ENCODE measurements around the gene TMEM54.

The TMEM54 gene

DNA sequence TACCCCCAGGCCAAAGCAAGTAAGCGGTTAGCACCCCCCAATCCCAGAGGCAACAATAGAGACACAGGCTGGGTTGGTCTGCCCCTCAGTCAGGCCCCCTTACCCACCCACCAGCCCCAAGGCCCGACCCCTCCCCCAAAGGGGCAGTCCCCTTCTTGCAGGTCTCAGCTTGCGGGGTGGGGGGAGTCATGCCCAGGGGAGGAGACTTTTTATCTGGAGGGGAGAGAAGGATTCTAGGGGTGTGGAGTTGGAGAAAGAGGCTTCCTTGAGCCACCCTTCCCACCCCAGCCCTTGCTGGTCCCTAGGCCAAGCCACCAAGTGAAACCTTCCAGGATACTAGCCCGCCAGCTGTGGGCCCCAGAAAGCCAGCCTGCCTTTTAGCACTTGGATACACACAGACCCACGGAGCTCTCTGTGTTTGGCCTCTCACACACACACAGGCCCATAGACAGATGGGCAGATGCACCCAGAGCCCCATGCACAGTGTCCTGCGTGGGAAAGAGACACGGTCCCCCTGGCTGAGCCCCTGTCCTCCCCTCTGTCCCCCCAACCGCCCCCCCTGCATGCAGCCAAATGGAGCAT, 7.1 kb downstream of the TMEM54 start:
- DNase-seq = no peak

DNA sequence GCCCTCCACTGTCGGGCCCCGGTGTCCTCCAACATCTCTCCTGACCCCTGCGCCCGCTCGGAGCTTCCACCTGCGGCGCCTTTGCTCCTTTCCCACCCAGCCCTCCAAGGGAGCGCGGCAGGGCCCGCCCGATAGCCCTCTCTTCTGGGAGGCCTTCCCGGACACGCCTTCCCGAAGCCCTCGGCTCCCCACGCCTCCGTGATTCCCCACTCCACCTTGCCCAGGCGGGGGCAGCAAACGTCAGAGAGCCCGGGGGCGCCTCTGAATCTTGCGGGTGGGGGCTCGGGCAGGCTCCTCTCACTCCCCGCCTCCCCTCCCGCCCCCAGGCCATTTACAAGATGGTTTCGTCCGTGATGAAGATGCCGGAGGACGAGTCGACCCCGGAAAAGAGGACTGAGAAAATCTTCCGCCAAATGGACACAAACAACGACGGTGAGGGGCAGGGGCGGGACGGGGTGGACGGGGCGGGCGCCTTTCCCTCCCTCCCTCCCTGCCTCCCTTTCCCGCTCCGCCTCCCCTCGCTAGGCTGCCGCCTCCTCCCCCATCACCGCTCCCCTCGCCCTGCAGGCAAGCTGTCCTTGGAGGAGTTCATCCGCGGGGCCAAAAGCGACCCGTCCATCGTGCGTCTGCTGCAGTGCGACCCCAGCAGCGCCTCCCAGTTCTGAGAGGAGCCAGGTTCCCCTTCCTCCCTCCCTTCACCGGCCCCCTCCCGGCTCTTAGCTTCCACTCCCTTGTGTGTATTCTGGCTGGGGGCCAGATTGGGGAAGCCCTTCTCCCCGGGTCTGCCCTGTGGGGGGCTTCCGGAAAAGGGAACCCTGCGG, 7.8 kb downstream of the TMEM54 start:
- DNase-seq = peak; percentile 75

DNA sequence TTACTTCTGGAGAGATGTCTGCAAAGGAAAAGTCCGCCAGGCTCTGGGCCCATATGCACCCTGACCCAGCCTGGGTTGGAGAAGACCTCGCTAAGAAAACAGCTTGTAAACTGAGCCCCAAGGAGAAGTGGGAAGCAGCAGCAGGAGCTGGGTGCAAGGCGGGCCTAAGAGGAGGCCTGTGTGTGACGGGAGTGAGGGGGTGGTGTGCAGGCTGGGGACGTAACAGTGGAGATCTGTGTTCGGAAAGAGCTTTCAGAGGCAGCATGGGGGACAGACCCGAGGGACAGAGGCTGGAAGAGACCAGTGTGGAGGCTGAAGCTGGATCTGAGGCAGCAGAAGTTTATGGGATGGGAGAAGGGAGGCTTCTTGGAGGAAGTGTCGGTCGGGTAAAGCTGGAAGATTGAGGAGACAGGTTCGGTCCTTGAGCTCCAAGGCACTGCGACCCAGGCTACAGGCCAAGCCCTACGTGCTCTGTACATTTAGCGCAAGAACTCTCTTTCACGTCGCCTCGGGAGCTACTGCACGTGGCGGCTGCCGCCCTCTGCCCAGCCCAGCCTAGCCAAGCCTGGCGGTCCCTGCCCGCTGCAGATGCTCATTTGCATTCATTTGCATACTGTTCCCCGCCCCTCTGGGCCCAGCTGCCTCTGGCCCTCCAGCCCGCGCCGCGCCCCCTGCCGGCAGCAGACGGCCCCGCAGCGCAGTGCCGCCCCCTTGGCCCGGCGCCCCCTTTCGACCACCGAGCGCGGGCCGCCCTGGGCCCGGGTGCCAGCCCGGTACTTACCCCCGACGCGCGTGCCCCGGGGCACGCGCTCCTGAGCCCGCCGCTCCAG, 8.6 kb downstream of the TMEM54 start:
- peak; percentile 64 for DNase-seq

DNA sequence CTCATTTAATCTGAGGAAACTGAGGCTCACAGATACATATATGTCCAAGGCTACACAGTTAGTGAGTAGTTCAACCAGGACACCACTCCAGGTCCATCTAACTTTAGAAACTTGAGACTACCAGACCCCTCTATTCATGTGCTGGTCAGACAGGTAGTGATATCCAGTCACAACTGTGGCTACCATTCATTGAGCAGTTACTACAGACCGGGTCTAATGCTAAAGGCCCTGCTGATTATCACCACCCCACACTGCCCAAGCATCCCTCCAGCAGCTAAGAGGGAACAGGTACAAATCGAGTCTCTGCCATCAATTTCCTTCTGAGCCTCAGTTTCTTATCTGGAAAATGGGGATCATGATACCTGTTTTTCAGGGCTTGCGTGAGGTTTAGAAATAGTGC, 9.6 kb downstream of the TMEM54 start:
- DNase-seq = no peak

DNA sequence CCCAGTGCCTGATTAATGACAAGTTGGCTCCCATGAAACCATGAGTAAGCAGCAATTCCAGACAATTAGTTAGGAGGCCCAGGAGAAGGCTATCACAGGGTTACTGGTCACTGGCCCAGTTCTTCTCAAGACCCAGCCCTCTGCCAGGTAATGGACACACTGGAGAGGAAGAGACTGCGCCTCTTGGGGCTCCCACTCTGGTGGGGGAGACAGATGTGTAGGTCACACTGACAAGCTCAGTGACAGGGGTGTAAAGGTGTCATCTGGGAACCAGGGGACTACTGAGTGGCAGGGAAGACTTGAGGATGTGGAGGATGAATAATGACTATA, 10.0 kb downstream of the TMEM54 start:
- no peak for DNase-seq

DNA sequence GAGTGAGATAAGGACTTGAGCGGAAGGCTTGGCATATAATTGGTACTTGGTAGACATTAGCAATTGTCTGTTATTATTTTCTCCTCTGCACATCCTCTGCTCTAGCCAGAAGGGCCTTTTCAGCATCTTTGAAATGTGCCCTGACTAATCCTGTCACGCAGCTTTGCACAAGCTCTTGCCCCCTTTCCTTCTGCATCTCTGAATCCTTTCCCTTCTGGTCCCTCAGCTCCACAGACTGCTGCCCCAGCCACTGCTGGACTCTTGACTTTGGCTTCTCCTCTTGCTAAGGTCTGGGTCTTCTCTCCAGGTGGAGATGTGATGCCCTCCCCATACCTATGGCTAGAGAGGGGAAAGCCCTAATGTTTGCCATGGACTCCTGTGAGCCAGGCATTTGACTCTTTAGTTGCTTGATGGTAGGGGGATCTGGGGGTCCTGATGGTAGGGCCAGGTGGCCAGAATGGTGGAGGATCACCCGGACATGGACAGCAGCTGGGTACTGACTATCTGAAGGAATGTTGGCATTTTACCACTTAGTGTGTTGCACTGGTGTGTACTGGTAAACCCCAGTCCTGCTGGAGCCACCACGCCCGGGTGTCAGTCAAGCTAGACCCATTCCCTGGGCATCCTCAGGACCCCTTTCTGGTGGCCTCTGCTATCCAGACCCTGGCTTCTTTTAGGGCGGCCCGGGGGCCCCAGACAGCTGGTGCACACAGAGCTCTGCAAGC, 10.5 kb downstream of the TMEM54 start:
- no peak for DNase-seq

DNA sequence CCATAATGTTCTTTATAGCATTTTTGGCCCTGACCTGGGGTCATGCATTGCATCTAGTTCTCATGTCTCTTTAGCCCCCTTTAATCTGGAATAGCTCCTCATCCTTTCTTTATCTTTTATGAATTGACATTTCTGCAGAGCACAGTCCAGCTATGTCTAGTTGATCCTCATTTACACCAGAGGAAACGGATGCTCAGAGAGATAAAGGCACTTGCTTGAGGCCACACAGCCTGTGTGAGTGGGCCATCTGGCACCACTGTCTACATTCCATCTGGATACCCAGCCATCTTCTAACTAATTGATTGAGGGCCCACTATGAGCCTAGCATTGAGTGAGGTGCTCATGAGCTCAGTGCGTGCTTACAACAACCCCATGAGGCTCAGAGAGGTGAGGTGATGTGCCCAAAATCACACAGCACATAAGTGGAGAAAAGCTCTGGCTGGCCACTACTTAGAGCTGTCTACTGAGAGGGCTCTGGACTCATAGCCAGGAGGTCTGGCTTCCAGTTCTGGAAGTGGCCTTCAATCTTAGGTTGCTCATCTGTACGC, 11.4 kb downstream of the TMEM54 start:
- DNase-seq = no peak

DNA sequence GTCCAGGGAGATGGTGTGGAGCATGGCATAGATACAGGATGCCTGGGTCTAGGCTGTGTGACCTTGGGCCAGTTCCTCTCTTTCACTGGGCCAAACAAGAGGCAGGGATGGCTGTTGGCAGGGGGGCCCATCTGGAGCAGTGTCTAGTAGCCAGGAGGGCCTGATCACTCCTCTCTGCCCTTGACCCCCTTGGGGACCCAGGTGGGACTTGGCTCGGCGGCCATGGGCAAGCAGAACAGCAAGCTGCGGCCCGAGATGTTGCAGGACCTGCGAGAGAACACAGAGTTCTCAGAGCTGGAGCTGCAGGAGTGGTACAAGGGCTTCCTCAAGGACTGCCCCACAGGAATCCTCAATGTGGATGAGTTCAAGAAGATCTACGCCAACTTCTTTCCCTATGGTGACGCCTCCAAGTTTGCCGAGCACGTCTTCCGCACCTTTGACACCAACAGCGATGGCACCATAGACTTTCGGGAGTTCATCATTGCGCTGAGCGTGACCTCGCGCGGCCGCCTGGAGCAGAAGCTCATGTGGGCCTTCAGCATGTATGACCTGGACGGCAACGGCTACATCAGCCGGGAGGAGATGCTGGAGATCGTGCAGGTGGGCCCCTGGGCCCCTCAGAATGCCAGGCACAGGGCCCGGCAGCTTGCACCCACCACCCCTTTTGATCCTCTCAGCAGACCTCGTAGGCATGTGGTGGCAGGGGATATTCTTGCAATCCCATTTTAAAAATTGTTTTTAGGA, 12.3 kb downstream of the TMEM54 start:
- no peak for DNase-seq

DNA sequence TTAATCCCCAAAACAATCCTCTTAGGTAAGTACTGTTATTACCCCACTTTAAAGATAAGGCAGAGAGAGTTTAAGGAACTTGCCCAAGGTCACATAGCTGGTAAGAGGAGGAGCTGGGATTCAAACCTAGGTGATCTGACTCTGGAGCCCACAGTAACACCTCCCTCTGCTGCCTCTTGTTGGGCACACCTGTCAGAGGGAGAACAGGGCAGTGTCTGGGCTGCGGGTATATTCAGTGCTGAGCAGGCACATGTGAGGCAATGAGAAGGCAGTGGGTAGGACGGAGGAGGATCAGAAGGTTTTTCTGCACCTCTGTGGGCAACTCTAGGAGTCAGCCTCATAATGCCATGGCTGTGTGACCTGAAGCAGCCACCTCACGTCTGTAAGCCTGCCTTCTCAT, 13.1 kb downstream of the TMEM54 start:
- no peak for DNase-seq

DNA sequence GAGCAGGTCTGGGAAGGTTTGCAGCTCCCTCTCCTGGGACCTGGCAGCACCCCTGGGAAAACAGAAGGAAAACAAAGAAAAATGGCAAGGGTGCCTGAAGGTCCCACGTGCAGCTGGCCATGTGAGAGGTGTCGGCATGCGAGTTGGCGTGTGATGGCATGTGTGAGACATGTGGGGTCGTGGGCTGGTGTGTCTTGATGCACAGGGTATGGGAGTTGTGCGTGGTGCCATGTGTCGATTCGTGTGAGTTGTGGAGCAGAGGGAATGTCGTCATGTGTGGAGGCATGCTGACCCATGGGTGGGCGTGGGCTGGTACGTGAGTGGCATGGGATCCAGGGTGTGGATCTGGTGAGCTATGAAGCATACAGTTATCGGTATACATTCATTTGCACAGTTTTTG, 13.6 kb downstream of the TMEM54 start:
- DNase-seq = peak; percentile 8

DNA sequence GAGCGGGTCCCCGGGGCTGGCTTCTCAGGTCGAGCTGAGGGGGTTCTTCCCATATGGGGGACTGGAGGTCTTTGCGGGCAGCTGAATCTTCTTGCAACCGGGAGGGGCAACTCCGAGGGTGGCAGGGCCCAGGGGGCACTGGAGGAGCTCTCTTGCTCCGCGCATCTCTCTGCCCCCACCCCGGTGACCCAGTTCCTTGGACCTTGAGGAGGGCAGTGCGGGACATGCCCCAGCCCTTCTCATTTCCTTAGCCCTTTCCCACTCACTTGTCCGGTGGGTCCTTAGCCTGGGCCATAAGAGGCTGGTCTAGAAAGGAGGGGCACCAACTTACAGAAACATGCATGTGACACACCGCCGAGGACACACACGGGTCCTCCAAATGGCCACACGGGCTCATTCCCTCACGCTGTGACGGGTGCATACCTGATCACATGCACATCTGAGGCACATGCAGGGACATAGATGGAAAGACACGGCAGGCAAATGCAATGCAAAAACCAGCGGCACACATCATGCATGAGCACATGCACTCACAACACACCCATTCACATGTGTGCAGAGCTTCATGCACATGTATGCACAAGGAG, 14.3 kb downstream of the TMEM54 start:
- DNase-seq = peak; percentile 10

DNA sequence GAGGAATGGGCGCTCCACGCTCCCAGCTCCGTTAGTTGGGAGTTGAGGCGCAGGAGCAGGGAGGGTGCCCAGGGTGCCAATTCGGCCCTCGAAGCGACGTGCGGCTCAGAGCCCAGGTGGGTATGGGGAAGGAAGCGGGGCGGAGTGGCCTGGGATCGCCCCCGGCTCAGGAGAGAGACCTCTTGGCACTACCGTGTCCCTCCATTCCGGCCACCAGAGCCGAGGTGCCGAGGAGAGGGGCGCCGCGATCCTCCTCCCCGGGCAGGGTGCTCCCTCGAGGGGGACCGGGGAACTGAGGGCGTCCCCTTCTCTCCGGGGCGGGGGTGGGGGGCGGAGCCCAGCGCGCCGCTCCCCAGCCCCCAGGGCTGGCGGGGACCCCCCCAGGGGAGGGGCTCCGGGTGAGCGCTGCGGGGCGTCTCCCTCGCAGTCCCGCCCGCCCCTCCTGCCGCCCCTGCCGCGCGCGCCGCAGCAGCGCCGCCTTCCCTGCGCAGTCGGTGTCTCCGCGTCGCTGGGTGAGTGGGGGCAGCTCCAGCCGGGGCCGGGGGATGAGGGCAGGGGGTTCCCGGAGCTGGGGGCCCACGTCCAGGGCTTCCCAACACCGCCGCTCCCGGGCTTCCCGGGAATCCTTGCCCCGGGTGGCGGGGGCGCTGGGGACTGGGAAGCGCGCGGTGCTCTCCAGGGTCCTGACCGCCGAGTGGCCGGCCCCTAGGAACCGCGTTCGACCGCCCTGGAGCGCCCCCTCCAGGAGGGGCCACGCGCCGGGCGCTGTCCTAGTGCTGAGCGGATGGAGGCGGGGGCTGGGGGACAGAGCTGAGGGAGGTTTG, 15.0 kb downstream of the TMEM54 start, which contains the start of gene HPCA:
Gene HPCA, plus strand, starts transcription at position 488 of the 824 bp plus-strand sequence. CDS start 2,408 bp downstream, outside the sequence.
- DNase-seq = peak; percentile 66

DNA sequence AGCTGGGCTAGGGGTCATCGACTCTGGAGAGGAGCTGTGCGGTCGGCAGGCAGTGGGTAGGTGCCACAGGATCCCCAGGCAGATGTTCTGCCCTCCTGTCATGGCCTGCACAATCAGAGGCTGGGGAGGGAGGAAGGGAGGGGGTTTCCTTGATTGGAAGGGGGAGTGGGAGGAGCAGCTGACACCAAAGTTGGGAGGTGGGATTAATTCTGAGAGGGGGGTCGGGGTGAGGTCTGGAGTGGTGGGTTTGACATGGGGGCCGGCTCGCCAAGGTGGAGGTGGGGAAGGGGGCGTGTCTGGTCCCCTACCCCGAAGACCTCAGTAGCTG, 15.5 kb downstream of the TMEM54 start:
- no peak for DNase-seq

DNA sequence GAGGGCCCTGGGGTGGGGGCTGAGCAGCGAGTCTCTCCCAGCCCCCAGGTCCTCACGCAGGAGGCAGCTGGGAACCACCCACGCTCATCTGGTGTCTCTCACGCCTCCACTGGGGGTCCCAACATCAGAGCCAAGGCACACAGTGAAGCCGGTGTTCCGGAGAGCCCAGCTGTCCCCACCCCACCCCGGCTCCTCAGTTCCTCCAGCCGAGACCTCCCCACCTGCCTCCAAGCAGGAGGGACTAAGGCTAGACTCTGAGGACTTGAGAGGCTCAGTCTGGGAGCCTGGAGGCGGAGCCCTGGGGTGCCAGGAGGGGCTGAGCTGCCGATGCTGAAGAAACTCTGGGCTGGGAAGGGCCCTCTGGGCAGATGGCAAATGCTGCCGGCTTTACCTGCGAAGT, 16.5 kb downstream of the TMEM54 start:
- DNase-seq = no peak

DNA sequence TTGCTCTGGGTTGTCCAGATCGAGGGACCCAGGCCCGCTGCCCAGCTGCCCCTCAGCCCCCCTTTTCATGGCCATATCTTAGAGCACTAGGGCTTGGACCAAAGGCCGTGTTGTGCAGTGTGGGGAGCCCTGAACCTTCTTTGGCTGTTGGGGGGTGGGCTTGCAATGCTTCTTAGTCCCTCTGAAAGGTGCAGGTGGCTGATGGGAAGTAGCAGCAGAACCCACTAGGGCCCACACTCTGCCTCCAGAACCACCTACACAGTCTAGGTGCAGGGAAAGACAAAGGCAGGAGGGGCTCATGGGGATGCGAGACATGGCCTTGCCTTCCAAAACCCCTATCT, 17.2 kb downstream of the TMEM54 start:
- no peak for DNase-seq

DNA sequence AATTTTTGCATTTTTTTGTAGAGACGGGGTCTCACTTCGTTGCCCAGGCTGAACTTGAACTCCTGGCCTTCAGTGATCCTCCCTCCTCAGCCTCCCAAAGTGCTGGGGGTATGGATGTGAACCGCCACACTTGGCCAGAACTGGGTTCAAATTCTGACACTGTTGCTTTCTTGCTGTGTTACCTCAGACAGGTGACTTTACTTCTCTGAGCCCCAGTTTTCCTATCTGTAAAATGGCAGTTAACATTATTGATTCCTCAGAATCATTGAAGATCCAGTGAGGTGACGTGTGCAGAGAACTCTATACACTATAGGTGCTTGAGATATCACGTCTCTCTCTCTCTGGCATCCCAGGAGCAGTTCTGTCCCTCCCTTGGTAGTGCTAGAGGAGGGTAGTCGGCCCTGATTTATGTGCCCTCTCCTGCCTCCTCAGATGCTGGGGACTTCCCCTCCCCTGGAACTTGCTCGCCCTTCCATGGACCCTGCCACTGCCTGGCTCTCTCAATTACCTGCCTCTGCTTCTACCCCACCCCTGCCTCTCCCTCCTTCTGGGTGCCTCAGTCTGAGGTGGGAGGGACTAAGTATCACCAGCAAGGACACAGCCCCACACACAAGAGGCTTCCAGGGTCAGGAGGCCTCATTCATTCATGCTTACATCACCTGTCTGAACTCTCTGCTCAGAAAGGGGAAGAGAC, 17.7 kb downstream of the TMEM54 start:
- DNase-seq = no peak

DNA sequence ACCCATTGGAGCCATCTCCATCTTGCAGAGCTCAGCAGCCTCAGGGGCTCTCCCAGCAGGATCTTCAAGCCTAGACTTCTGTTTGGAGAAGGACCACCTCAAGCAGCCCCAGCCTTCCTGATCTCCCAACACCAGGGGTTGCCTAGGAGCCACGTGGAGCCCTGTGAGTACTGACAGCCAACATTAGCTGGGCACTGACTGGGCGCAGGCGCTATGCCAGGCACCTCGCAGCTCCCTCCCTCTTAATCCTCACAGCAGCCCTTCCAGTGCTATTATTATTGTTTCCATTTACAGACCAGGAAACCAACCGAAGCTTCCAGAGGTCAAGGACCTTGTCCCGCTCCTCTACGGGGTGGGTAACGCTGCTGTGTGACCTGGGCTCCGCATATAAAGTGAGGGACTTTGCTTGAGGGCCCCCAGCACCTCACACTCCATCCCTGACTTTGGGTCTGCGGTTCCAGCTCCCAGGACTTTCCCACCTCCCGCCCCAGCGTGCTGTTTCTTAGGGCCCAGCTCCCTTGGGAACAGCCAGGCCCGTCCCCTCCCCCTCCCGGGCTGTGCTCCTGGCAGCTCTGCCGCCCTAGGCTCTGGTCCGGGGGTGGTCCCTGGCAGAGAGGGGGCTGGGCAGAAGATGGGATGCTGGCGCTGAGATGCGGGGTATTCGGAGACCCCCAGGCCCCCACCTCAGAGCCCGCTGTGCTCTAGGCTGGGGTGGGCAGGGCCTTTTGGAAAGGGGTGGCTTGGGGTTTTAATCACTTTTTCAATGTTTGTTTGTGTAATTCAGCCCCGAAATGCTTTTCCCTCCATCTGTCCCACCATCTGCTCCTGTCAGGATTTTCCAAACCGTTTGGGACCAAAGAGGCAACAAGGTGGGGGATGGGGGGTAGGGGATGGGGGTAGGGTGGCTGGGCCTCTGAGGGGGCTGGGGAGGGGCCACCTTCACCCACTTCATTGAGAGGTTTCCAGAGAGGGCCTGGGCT, 19.0 kb downstream of the TMEM54 start:
- no peak for DNase-seq

DNA sequence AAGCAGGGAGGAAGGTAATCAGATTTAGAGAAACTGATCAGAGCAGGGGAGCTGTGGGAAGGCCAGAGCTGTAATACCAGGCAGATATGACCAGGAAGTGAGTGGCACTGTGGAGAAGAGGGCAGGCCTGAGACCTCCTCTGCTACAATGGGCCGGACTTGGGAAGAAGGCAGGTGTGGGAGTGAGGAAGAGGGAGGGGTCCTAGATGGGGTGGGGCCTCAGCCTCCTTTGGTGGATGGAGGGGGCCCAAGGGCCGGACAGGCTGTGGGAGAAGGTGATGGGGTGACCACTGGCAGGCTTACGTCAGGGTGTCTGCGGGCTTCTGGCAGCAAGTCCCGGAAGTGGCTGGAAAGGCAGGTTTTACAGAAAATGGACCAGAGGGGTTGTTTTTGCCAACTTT, 19.9 kb downstream of the TMEM54 start:
- no peak for DNase-seq

DNA sequence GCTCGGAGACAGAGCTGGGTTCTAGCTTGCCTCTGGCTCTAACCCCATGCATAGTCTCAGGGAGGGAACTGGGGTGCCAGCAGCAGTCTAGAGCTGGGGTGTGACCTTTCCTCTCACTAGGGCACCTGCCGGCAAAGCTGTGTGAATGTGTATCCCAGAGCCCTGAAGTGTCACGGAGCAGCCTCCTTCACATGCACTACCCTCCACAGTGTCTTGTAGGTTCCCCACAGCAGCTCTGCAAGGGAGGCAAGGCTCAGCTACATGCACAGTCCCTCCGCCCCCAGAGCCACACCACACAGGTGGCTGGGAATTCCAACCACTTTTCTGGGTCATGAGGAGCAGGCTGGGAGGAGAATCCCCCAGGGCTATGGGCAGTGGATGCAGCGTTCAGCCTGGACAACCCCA, 22.6 kb downstream of the TMEM54 start:
- DNase-seq = peak; percentile 9

Measured in femur (tissue), 1 donor.